Psoas muscle (tissue), 8 donors: ENCODE measurements around the gene TNIK. TPM values are rescaled to one million over a fixed set of nuclear protein-coding genes. Genes with fewer than 3 reads are reported as not detected.
A peak's percentile ranks its signal among the peaks of the same experiment; 100 is the strongest.
"Not testable (repeated sequence)": the region's sequence is repeated elsewhere in the genome, so short reads cannot be mapped to it uniquely, and the experiment has no call there.

Source experiments
- ATAC-seq, 4 donors: fragments of 200-7000 bp; cut with Tn5 transposase; one replicate each; pipeline ENCODE4 v1.9.1; 2020; ENCODE audit warnings: moderate library complexity in 3 of 4, mild to moderate bottlenecking in 2 of 4
- DNase-seq, 2 donors: peaks; one replicate each; pipeline ENCODE4 v3.0.0-alpha.2; 2020
- H3K27ac ChIP-seq: fragments of 200-600 bp; one replicate; pipeline ENCODE4 v1.8.0; 2022
- H3K27me3 ChIP-seq, 3 donors: fragments of 200-600 bp in 1 of 3; one replicate each; pipeline versions ENCODE4 v1.6.1 to v1.8.0; 2013 to 2022; ENCODE audit warnings: low read length in 2 of 3, mild to moderate bottlenecking in 2 of 3, moderate library complexity in 1 of 3; ENCODE audit not compliant: insufficient read depth in 3 of 3
- H3K36me3 ChIP-seq, 2 donors: fragments of 200-600 bp in 1 of 2; one replicate each; pipeline versions ENCODE4 v1.6.1 to v1.8.0; 2013 to 2022; ENCODE audit warnings: low read depth in 1 of 2, mild to moderate bottlenecking in 1 of 2, moderate library complexity in 1 of 2; ENCODE audit not compliant: insufficient read depth in 1 of 2
- H3K4me1 ChIP-seq: fragments of 200-600 bp; one replicate; pipeline ENCODE4 v1.8.0; 2022
- H3K4me3 ChIP-seq: fragments of 200-600 bp; one replicate; pipeline ENCODE4 v1.8.0; 2022; ENCODE audit warnings: mild to moderate bottlenecking
- H3K9me3 ChIP-seq: fragments of 200-600 bp; one replicate; pipeline ENCODE4 v1.8.0; 2022
- CTCF ChIP-seq: fragments of 200-600 bp; IDR thresholded peaks from one replicate; pipeline ENCODE4 v1.8.0; 2022; ENCODE audit warnings: antibody characterized with exemption
- WGBS, 3 donors: extraction: QIAGEN DNeasy Blood & Tissue Kit; methylation state at CpG; one replicate each; pipeline versions ENCODE4 v1.1.6 to v1.1.7; 2013; 5-methylcytosine and 5-hydroxymethylcytosine counted together
- intact Hi-C, 2 donors: fragments of 100-400 bp; cut with DNase I; formaldehyde crosslinking; loops; one replicate each; pipeline versions ENCODE4 v1.11.0 to v1.14.2; 2022
- polyA plus RNA-seq, 3 donors: library from polyadenylated mRNA; stranded (reverse); fragments of 200-250 nt; gene quantifications; one replicate each; pipeline ENCODE4 v1.2.3, GENCODE V29; 2013
- total RNA-seq, 4 donors: library from RNA; stranded (reverse); fragmentation: NEBNext Ultra II Directional in 2 of 4; extraction: Animal tissue kit (Norgen Biotek cat#: 25700) in 2 of 4; gene quantifications; one replicate each; pipeline versions ENCODE4 v1.2.1 to v1.2.4, GENCODE V29; 2021 to 2023
- donor health status: healthy with polysubstance abuse.
- donor health status: DM: no; HTN: no; CAD: no; lungs with moderate emphysema.
- donor health status: Bipolar disorder and iron deficiency.
- donor health status: healthy.
- donor health status: DM: yes; HTN: yes; CAD: no.
- donor health status: DM: no; HTN: no; CAD: no.
- donor health status: DM: no; HTN: no; CAD: no.
- donor health status: DM: yes; HTN: yes; CAD: no.

Gene TNIK
- total and polyA plus RNA-seq, 7 donors: 9.9 to 32.4 (median 12.5) TPM

- Histone ChIP-seq H3K36me3 (no peaks in the 10 kb centered on the region), H3K27me3 (no peaks in the 10 kb centered on the region), H3K4me3 (peak overlapping the region; percentile 12), H3K4me1 (peaks cover 24% of the 10 kb centered on the region), H3K9me3 (no peaks in the 10 kb centered on the region), H3K27ac (peak overlapping the region; percentile 83)
- 36 to 47% (median 42%) methylated on average over 4 of the region's 4 CpGs for WGBS, 3 donors
- DNase-seq: no peak
- intact Hi-C loops: no loop called here
- no peak for TF ChIP-seq CTCF
- ATAC-seq: no peak
Observed at GRCh38 chr3:171307046-171307585, 153.1 kb downstream of the TNIK start.

- ATAC-seq: peak; percentile 80 to 96 (median 88)
- peak overlapping the region; percentile 12 for H3K4me3 ChIP-seq
Observed at GRCh38 chr3:171306631-171307030, 153.6 kb downstream of the TNIK start.

GRCh38 chr3:171305823-171306222 is 154.4 kb downstream of the TNIK start:
- peaks cover 23% of the 10 kb centered on the region for H3K4me1 ChIP-seq
- peak overlapping the region; percentile 83 for H3K27ac ChIP-seq
- intact Hi-C loops, H3K36me3 ChIP-seq, ATAC-seq, H3K9me3 ChIP-seq, H3K4me3 ChIP-seq, DNase-seq, H3K27me3 ChIP-seq: not testable (repeated sequence)
- WGBS, 3 donors: 68 to 81% (median 78%) methylated on average over 3 of the region's 3 CpGs

More at GRCh38 chr3:171306631-171307030, 153.6 kb downstream of the TNIK start:
- 9 to 16% (median 12%) methylated on average over 6 of the region's 6 CpGs for WGBS, 3 donors
- Histone ChIP-seq H3K27ac (peak overlapping the region; percentile 83), H3K4me1 (peaks cover 26% of the 10 kb centered on the region), H3K9me3 (no peaks in the 10 kb centered on the region), H3K36me3 (no peaks in the 10 kb centered on the region), H3K27me3 (no peaks in the 10 kb centered on the region)
- intact Hi-C loops: no loop called here
- peak; percentile 56 to 77 for DNase-seq
- no peak for TF ChIP-seq CTCF

- ATAC-seq, intact Hi-C loops, DNase-seq, H3K27ac ChIP-seq, H3K27me3 ChIP-seq, H3K4me3 ChIP-seq, H3K36me3 ChIP-seq, H3K9me3 ChIP-seq: not testable (repeated sequence)
- WGBS, 3 donors: 95 to 100% (median 96%) methylated on average over 4 of the region's 4 CpGs
- H3K4me1 ChIP-seq: peaks cover 23% of the 10 kb centered on the region
Observed at GRCh38 chr3:171304498-171304897, 155.7 kb downstream of the TNIK start.

GRCh38 chr3:171304017-171304416 is 156.2 kb downstream of the TNIK start:
- ATAC-seq, DNase-seq, H3K4me3 ChIP-seq, H3K36me3 ChIP-seq, H3K27ac ChIP-seq, H3K9me3 ChIP-seq, intact Hi-C loops, H3K27me3 ChIP-seq: not testable (repeated sequence)
- peaks cover 23% of the 10 kb centered on the region for H3K4me1 ChIP-seq
- 88 to 100% (median 93%) methylated on average over 1 of the region's 1 CpG for WGBS, 3 donors

- TF ChIP-seq CTCF: no peak
- no peaks in the 10 kb centered on the region for H3K9me3 ChIP-seq
- 46 to 68% (median 60%) methylated on average over 1 of the region's 1 CpG for WGBS, 3 donors
- ATAC-seq (no peak), DNase-seq (no peak)
- H3K27me3 ChIP-seq: no peaks in the 10 kb centered on the region
- no peaks in the 10 kb centered on the region for H3K36me3 ChIP-seq
- intact Hi-C loops: no loop called here
- H3K27ac ChIP-seq: no peak overlapping the region
- no peak overlapping the region for H3K4me3 ChIP-seq
- H3K4me1 ChIP-seq: peaks cover 23% of the 10 kb centered on the region
Observed at GRCh38 chr3:171301998-171302397, 158.2 kb downstream of the TNIK start.
